GM12892 (cell line): ENCODE results near the gene ZFYVE28.
A peak's percentile ranks its signal among the peaks of the same experiment; 100 is the strongest.

Source experiments
- POLR2A ChIP-seq: IDR thresholded peaks from 2 replicates; pipeline ENCODE4 v1.6.1; 2011; ENCODE audit warnings: low read depth, low read length, control low read depth
- POLR2AphosphoS5 ChIP-seq: IDR thresholded peaks from 2 replicates; pipeline ENCODE4 v1.6.1; 2011; ENCODE audit warnings: low read depth, low read length, control low read depth

DNA sequence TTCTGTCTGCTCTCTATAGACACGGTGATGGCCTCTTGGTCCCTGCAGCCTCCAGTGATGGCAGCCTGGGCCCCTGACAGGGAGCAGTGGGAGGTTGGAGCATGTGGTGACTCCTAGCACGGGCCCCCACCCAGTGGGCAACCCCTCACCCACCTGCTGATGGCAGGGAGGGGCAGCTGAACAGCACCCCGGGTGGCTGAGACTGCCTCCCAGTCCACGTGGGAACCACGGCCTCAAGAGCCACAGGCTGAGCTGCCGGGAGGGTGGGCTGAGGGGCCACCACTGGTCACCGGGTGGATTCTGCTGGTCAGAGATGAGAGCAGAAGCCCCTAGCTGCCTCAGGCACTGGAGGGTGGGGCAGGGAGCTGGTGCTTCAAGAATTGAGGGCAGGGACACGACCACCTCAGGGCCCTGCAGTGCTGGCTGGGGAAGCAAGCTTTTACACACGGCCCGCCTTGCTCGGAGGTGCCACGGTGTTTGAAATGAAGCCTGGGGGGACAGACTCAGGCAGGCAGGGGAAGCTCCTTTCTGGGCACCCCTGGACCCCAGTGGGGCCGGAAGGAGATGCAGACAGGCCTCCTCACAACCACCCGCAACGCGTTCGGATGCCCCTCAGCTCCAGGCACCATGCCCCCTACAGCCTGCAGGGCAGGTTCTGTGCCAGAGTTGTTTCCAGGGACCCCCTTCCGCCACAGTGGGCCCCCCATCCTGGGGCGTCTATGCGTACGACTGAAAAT lies 170.2 kb downstream of the ZFYVE28 start:
- TF ChIP-seq POLR2AphosphoS5 (0 out of 2 replicates have a peak, but pooled peaks have one; percentile 17), POLR2A (no peak)
